GM12891 (cell line): ENCODE measurements around the gene SIPA1L3.

Experiments used
- DNase-seq: peaks from one replicate; pipeline ENCODE4 v3.0.0; 2011; ENCODE audit warnings: low spot score; ENCODE audit not compliant: insufficient read length
- FAIRE-seq: peaks from 2 replicates; lab custom pipeline; 2011; peaks lifted over from hg19 to GRCh38; lab: Jason Lieb, UNC
- PAX5 ChIP-seq: IDR thresholded peaks from 2 replicates; pipeline ENCODE4 v1.6.1; 2011; ENCODE audit warnings: low read length, moderate library complexity, mild to moderate bottlenecking; ENCODE audit not compliant: insufficient read depth, severe bottlenecking
- POLR2A ChIP-seq: IDR thresholded peaks from 2 replicates; pipeline ENCODE4 v1.6.1; 2011; ENCODE audit warnings: low read depth, low read length, control low read depth
- POLR2AphosphoS5 ChIP-seq: IDR thresholded peaks from 2 replicates; pipeline ENCODE4 v1.6.1; 2011; ENCODE audit warnings: low read depth, low read length, control low read depth
- POU2F2 ChIP-seq: IDR thresholded peaks from 2 replicates; pipeline ENCODE4 v1.6.1; 2011; ENCODE audit warnings: low read depth, mild to moderate bottlenecking, control low read depth, low read length, moderate library complexity
- SPI1 ChIP-seq: IDR thresholded peaks from 2 replicates; pipeline ENCODE4 v1.6.1; 2011; ENCODE audit warnings: low read depth, low read length, control low read depth
- TAF1 ChIP-seq: IDR thresholded peaks from 2 replicates; pipeline ENCODE4 v1.6.1; 2011; ENCODE audit warnings: low read depth, low read length, control low read depth

The SIPA1L3 gene

GRCh38 chr19:38018694-38019395 lies 111.8 kb downstream of the SIPA1L3 start:
- DNase-seq, result no peak
- no peak for TF ChIP-seq PAX5
- TF ChIP-seq POU2F2, result no peak
- no peak for TF ChIP-seq TAF1
- no peak for TF ChIP-seq POLR2AphosphoS5
- FAIRE-seq, result peak; percentile 76

- TF ChIP-seq POLR2A (no peak), TAF1 (no peak), PAX5 (no peak), SPI1 (no peak), POU2F2 (no peak), POLR2AphosphoS5 (no peak)
- DNase-seq, result no peak
- no peak for FAIRE-seq
Measured at GRCh38 chr19:38019396-38019724, 112.4 kb downstream of the SIPA1L3 start.

- FAIRE-seq (no peak), DNase-seq (no peak)
- TF ChIP-seq POLR2AphosphoS5 (no peak), POLR2A (no peak), PAX5 (no peak), POU2F2 (no peak), TAF1 (no peak), SPI1 (no peak)
Measured at GRCh38 chr19:38020311-38020710, 113.3 kb downstream of the SIPA1L3 start.

GRCh38 chr19:38021352-38021751 lies 114.3 kb downstream of the SIPA1L3 start:
- TF ChIP-seq TAF1, result no peak
- TF ChIP-seq POU2F2, result no peak
- no peak for TF ChIP-seq POLR2A
- TF ChIP-seq PAX5, result no peak
- TF ChIP-seq SPI1, result no peak
- DNase-seq, result no peak
- FAIRE-seq, result no peak

- TF ChIP-seq POLR2AphosphoS5 (no peak), POLR2A (no peak), PAX5 (no peak), SPI1 (no peak), POU2F2 (no peak), TAF1 (no peak)
- FAIRE-seq (no peak), DNase-seq (no peak)
Measured at GRCh38 chr19:38022791-38023670, 116.0 kb downstream of the SIPA1L3 start.

GRCh38 chr19:38023671-38024541 lies 116.9 kb downstream of the SIPA1L3 start:
- DNase-seq (no peak), FAIRE-seq (no peak)
- TF ChIP-seq POLR2A, result no peak
- TF ChIP-seq PAX5, result no peak

GRCh38 chr19:38024992-38025908 lies 118.2 kb downstream of the SIPA1L3 start:
- TF ChIP-seq PAX5, result no peak
- TF ChIP-seq TAF1, result no peak
- TF ChIP-seq POLR2AphosphoS5, result no peak
- no peak for FAIRE-seq
- DNase-seq, result no peak

- TF ChIP-seq POLR2A, result no peak
- TF ChIP-seq TAF1, result no peak
- TF ChIP-seq PAX5, result no peak
- TF ChIP-seq SPI1, result no peak
- TF ChIP-seq POLR2AphosphoS5, result no peak
- no peak for TF ChIP-seq POU2F2
- FAIRE-seq, result no peak
- no peak for DNase-seq
Measured at GRCh38 chr19:38025909-38026307, 118.9 kb downstream of the SIPA1L3 start.
